Activated gamma-delta T cell treated with Interleukin-2 at 50 U/mL for 16 hours (primary cell): ENCODE data around the gene AMFR.

Source experiments
- DNase-seq: peaks from one replicate; pipeline ENCODE4 v3.0.0-alpha.2; 2020

AMFR gene

DNA sequence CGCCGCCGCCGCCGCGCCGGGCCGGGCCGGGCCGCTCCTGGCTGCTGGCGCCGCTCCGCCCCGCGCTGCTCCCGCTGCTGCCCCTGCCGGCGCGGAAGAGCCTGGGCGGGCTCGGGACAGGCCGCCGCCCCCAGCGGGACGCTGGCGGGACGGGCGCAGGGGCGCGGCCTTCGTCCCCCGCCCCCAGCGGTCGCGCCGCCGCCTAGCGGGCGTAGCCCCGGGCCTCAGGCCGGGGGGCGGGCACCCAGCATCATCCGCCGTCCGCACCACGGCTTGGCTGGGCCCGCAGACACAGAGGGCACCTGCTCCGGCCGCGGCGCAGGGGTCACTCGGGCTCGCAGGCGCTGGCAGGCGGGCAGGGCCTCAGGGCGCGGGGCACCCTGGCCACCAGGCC lies at the start of gene AMFR:
Gene AMFR, minus strand, starts transcription at position 107 of the 394 bp plus-strand sequence. CDS start 218 bp downstream, outside the sequence.
- DNase-seq = peak; percentile 58

DNA sequence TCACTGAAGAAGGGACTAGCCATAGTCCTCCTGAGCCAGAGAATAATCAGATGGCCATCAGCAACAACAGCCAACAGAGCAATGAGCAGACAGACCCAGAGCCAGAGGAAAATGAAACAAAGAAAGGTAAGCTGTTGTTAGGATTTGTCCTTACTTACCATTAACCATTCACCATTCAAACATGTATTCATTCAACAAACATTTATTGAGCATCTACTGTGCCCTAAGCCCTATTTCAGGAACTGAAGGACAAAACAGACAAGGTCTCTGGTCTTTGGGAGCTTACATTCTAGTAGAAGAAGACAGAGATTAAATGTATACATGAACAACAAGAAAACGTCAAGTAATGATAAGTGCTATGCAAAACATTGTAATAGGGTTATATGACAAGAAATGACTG lies 45.3 kb upstream of the AMFR start:
- DNase-seq = no peak

DNA sequence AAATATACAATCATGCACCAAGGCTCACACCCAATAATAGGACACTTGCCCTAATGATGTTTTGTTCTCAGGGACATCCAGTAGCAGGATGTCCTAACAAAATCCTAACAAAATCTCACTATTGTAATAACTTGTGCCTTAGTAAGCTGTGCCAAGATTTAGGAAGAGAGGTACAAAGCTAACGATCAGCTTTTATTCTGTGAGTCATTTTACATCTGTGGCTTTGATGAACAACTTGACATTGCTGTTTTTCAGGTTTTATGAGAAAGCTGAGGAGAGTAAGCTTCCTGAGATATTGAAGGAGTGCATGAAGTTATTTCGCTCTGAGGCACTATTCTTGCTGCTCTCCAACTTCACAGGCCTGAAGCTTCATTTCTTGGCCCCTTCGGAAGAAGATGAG lies 44.9 kb upstream of the AMFR start:
- no peak for DNase-seq

GRCh38 chr16:56469748-56470147 lies 44.4 kb upstream of the AMFR start:
- no peak for DNase-seq

- DNase-seq = no peak
Measured at GRCh38 chr16:56468800-56469199, 43.5 kb upstream of the AMFR start.

DNA sequence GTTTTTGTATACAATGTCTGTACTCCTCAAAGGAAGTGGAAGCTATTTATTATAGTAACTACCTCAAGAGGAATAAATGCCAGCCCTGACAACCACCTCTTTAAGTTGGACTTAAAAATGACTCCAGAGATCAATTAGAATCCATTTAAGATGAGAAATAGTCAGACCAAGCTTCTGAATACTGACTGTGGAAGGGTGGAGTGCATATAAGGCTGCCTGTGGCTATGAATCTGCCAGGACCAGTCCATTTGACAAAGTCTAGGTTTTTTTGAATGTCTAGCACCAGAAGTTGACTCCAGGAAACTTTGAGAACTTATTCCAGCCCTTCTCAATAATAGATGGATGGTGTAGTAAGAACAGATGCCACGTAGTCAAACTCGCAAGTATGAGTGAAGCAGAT lies 41.0 kb upstream of the AMFR start:
- no peak for DNase-seq

DNA sequence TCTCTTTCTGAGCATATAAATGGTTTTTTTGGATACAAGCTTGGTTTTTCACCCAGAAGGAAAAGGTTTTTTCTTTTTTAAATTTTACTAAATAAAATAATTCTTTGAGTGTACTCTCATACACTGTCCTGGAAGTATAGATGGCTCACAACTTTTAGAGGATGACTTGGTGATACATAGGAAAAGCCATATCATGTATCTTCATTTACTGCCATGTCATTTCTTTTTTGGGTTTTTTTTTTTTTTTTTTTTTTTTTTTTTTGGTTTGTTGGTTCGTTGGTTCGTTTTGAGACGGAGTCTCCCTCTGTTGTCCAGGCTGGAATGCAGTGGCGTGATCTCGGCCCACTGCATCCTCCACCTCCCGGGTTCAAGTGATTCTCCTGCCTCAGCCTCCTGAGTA lies 37.8 kb upstream of the AMFR start:
- no peak for DNase-seq

DNA sequence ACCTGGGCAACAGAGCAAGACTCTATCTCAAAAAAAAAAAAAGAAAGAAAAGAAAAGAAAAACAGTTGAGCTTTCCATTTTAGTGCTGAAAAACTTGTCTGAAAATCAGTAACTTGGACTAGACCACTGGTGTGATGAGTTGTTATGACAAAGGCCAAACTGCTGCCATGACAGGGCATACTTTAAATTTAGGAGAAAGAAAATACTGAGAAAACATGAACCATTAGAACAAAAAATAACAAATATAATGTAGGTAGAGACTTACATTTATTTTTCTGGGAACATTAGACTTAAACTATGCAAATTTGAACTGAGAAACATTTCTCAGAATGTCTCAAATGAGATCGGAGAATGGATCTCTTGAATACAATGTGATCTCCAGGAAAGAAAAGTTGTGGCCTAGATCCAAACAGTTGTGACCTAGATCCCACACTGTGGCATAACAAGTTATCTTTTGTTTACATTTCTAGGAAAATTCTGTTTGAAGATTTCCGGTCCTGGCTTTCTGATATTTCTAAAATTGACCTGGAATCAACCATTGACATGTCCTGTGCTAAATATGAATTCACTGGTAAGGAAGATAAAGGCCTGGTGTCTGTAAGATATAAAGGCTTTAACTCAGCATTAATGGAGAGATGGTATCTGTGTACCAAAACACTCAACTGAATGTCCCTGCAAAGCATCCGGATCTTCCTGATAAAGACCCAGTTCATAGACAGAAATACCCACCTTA lies 36.9 kb upstream of the AMFR start:
- DNase-seq = no peak

DNA sequence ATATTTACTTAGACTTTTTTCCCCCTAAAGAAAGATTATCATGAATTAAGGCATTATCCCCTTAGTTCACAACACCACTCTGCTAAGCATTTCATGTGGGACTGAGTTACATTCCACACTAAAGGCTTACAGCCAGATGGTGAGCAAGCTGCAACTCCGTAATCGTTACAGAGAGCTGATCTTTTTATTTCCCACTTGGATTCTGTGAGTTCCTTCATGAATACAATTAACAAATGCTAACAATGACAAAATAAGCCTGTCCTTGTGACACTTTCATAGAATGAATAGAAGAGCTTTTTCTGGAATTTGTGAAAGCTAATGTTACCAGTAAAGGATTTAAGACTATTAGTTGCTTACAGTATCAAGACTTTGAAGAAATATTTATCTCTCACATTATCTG lies 34.8 kb upstream of the AMFR start:
- no peak for DNase-seq

- DNase-seq = no peak
Measured at GRCh38 chr16:56457927-56458470, 32.7 kb upstream of the AMFR start.

- no peak for DNase-seq
Measured at GRCh38 chr16:56451753-56452689, 26.7 kb upstream of the AMFR start.

DNA sequence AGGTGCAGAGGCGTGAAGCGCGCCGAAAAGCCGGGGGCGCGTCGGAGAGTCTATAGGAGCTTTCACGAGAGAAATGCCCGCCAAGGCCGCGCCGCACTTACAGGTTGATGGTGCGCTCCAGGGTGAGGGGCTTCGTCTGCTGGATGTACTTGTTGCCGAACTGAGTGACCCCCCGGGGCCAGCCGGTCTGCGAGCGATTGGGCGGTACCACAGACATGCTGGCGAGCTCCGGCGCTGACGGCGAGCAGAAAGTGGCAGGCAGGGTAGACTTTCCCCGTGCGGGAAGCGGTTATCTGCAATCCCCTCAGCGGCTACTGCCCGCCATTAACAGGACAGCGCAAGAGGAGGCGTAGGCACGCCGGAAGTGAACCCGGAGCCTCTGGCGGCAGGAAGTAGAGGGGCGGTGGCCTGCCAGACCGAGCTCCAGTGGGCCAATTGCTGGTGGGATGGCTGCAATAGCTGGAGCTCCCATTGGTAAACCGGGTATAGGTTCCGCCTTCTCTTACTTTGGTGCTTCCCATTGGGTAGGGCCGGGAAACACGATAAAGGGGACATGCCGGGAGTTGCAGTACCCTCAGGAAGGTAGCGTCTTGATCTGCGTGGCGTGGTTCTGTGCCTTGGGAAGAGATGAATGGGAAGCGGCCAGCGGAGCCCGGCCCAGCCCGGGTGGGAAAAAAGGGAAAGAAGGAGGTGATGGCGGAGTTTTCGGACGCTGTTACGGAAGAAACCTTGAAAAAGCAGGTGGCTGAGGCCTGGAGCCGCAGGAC lies 25.8 kb upstream of the AMFR start, which contains the start of the genes NUDT21 and OGFOD1:
Gene NUDT21, minus strand, starts transcription at position 347 of the 767 bp plus-strand sequence. Its CDS starts 130 bp downstream, at position 217.
Gene OGFOD1, plus strand, starts transcription at position 569 of the 767 bp plus-strand sequence. Its CDS starts 59 bp downstream, at position 628.
- DNase-seq = peak; percentile 91

DNA sequence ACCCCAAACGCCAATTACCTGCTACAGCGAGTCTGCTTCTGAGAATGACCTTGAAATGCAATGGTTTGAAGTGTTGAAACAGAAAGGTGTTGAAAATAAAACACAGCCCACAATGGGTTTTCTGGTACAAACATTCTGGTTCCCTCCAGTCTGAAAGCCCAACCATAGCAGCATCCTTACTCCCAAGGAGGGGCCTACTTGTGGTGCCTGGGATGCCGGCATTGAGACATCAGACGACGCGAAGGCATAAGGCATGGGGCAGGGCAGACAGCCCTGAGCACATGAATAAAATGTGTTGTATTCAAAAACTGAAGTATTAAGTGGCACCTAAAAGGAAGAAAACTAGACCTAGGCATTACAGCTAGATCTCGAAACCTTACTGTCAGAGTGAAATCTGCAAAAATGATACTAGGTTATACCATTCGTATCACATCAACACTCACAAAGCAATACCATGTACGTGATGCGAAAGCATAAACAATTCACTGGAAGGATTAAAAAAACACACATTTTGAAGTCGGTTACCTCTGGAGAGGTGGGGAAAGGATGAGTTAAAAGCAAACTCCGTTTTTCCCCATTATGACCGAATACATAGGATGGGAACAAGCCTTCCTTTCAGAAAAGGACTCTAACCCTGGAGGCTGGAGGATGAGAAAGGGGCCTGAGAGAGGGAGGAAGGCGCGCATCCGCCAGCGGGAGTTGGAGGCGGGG lies 25.1 kb upstream of the AMFR start:
- DNase-seq = no peak

- no peak for DNase-seq
Measured at GRCh38 chr16:56448005-56448404, 22.7 kb upstream of the AMFR start.

GRCh38 chr16:56447286-56447685 lies 21.9 kb upstream of the AMFR start:
- no peak for DNase-seq

GRCh38 chr16:56438038-56438437 lies 12.7 kb upstream of the AMFR start:
- DNase-seq = no peak

GRCh38 chr16:56436258-56436657 lies 10.9 kb upstream of the AMFR start:
- DNase-seq = no peak

DNA sequence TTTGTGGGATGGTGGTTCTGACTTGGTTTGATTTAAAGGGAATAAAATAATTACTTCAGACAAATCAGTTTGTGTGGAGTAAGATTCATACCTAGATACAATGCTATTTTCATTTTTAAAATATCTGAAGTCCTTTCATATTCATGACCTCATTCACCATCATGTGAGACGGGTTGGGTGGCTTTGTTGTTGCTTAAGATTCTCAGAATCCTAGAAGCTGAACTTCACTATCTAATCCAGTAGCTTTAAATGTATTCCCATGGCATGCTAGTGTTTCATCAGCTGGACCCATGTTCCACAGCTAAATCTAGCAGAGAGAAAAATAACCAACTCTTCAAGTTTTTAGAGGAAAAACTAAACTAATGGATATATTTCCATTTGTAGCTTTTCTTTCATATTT lies 2.7 kb upstream of the AMFR start:
- DNase-seq = no peak

DNA sequence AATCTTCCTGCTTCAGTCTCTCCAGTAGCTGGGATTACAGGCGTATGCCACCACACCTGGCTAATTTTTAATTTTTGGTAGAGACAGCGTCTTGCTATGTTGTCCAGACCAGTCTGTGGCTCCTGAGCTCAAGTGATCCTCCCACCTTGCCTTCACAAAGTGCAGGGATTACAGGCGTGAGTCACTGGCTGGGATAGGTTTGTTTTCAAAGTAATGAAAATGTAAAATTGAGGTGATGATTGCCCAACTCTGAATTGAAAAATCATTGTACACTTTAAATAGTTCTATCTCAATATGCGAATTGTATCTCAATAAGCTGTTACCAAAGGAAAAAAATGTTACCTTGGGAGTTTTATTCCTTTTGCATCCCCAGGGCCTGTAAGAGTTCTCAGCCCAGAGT lies 1.2 kb upstream of the AMFR start:
- no peak for DNase-seq

- DNase-seq = peak; percentile 21
Measured at GRCh38 chr16:56424791-56425438, 430 bp downstream of the AMFR start.

DNA sequence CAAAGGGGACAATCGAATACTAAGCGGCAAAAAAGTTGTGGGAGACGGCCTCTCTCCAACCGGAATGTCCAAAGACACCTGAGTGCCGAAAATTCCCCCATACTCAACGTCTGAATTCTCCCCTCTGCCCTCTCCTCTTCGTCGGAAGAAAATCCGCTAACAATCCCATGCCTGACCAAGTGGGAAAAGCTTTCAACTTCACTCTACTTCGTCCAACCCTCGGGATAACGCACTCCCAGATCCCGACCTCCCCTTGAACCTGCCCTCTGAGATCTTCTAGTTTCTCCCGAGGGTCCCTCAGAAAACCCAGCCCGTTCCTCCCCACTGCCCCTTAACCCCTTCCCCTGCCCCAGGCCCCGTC lies 961 bp downstream of the AMFR start:
- DNase-seq = no peak
